GM10248 (cell line): Measurements from ENCODE around the gene PROSER3.
"Not testable (repeated sequence)": the region's sequence is repeated elsewhere in the genome, so short reads cannot be mapped to it uniquely, and the experiment has no call there.

ENCODE experiments used
- CTCF ChIA-PET: fragments of 300-600 bp; sonication (Branson Sonifier 250); formaldehyde crosslinking; extraction: SDS; loops from one replicate; lab custom pipeline; 2021; ENCODE audit warnings: antibody characterized with exemption; lab: Yijun Ruan, JAX
- POLR2A ChIA-PET: fragments of 350-650 bp; sonication (Branson Sonifier 250); formaldehyde crosslinking; extraction: SDS; loops from one replicate; lab custom pipeline; 2020; ENCODE audit warnings: antibody characterized with exemption; lab: Yijun Ruan, JAX
- DNase-seq: peaks from one replicate; pipeline ENCODE4 v3.0.0; 2012; ENCODE audit errors: extremely low spot score
- TF ChIP-seq, protein P1 (sequence below): IDR thresholded peaks from 2 replicates; pipeline ENCODE4 v1.5.1; 2012; ENCODE audit warnings: mild to moderate bottlenecking, low read depth; ENCODE audit errors: extremely low read depth, missing control alignments, control extremely low read depth

Gene PROSER3

GRCh38 chr19:35721374-35721773 lies 36.6 kb upstream of the PROSER3 start:
- ChIA-PET POLR2A (interaction anchor here (0.8 to 1.9 kb wide), 2 partner anchors 13 to 19 kb away, joined by 3 to 7 read pairs; no protein-coding TSS in a partner anchor), CTCF (interaction anchor here (1.1 to 1.3 kb wide), 2 partner anchors 19 to 23 kb away, joined by 3 to 5 read pairs; partner anchors contain the start of gene U2AF1L4)
- DNase-seq: no peak
- TF ChIP-seq, protein P1, sequence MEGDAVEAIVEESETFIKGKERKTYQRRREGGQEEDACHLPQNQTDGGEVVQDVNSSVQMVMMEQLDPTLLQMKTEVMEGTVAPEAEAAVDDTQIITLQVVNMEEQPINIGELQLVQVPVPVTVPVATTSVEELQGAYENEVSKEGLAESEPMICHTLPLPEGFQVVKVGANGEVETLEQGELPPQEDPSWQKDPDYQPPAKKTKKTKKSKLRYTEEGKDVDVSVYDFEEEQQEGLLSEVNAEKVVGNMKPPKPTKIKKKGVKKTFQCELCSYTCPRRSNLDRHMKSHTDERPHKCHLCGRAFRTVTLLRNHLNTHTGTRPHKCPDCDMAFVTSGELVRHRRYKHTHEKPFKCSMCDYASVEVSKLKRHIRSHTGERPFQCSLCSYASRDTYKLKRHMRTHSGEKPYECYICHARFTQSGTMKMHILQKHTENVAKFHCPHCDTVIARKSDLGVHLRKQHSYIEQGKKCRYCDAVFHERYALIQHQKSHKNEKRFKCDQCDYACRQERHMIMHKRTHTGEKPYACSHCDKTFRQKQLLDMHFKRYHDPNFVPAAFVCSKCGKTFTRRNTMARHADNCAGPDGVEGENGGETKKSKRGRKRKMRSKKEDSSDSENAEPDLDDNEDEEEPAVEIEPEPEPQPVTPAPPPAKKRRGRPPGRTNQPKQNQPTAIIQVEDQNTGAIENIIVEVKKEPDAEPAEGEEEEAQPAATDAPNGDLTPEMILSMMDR: no peak

DNA sequence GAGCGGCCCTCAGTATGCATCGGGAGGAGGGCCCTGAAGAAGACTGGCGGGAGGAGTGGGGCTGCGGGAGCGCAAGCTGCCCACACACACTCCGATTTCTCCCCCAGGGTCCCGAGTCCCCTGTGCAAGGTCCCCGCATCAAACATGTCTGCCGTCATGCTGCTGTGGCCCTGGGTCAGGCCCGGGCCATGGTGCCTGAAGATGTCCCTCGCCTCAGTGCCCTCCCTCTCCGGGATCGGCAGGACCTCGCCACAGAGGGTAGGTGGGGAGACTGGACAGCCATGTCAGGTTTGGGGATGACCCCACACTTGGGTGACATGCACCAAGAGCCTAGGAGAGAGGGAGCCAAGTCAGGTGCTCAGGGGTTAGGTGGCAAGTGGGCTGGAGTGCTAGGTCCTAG lies 35.5 kb upstream of the PROSER3 start:
- CTCF ChIA-PET: no interaction called here

DNA sequence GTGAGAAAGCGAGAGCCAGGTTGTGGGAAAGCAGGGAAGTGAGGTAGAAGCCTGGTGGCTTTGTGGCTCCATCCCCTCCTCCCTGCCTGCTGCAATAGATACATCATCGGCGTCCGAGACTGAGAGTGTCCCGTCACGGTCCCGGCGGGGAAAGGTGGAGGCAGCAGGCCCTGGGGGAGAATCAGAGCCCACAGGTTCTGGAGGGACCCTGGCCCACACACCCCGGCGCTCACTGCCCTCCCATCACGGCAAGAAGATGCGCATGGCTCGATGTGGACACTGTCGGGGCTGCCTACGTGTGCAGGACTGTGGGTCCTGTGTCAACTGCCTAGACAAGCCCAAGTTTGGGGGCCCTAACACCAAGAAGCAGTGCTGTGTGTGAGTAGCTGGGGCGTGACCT lies 35.1 kb upstream of the PROSER3 start:
- ChIA-PET CTCF (interaction anchor here (1.0 to 3.0 kb wide), 2 partner anchors 13 to 17 kb away, joined by 3 to 20 read pairs; no protein-coding TSS in a partner anchor), POLR2A (interaction anchor here (0.7 to 1.8 kb wide), 3 partner anchors 11 to 21 kb away, joined by 3 to 15 read pairs (median 7); no protein-coding TSS in a partner anchor)
- DNase-seq: no peak
- TF ChIP-seq, protein P1: no peak

More for the DNA sequence above, 35.5 kb upstream of the PROSER3 start:
- POLR2A ChIA-PET: interaction anchor here (1.8 kb wide), 1 partner anchor 18 kb away, joined by 7 read pairs; no protein-coding TSS in a partner anchor
- TF ChIP-seq, protein P1: no peak
- DNase-seq: no peak

GRCh38 chr19:35723671-35724070 lies 34.3 kb upstream of the PROSER3 start:
- no peak for DNase-seq
- TF ChIP-seq, protein P1: no peak
- ChIA-PET POLR2A (interaction anchor here (0.7 to 1.8 kb wide), 4 partner anchors 9 to 20 kb away, joined by 3 to 15 read pairs (median 6); no protein-coding TSS in a partner anchor), CTCF (interaction anchor here (0.9 to 3.0 kb wide), 3 partner anchors 12 to 29 kb away, joined by 3 to 20 read pairs (median 5); no protein-coding TSS in a partner anchor)

- DNase-seq: not testable (repeated sequence)
- POLR2A ChIA-PET: interaction anchor here (0.5 to 1.8 kb wide), 8 partner anchors 8 to 30 kb away, joined by 3 to 7 read pairs (median 4); partner anchors contain the start of gene LIN37
Observed at GRCh38 chr19:35724132-35724531, 33.8 kb upstream of the PROSER3 start.

DNA sequence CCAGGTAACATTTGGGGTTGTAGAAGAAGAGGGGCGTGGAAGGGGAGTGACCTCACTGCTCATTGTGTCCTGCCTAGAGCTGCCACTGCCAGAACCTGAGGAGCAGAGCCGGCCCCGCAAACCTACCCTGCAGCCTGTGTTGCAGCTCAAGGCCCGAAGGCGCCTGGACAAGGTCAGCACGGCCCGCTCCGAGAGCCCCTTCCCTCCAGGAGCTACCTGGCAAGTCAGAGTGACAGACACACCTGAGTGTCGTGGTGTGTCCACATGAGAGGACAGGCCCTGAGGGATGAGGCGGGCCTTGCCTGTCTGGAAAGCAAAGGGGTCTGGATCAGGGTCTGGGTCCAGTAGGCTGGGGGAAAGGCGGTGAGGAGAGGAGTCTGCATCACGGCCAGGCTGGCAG lies 33.4 kb upstream of the PROSER3 start:
- TF ChIP-seq, protein P1: no peak
- ChIA-PET CTCF (interaction anchor here (3.0 kb wide), 1 partner anchor 11 kb away, joined by 20 read pairs; no protein-coding TSS in a partner anchor), POLR2A (interaction anchor here (0.5 to 1.8 kb wide), 6 partner anchors 13 to 30 kb away, joined by 3 to 6 read pairs (median 3); partner anchors contain the start of gene LIN37)
- DNase-seq: no peak

More at GRCh38 chr19:35724132-35724531, 33.8 kb upstream of the PROSER3 start:
- CTCF ChIA-PET: interaction anchor here (0.9 to 3.0 kb wide), 2 partner anchors 12 to 30 kb away, joined by 5 to 20 read pairs; no protein-coding TSS in a partner anchor
